Measurements from ENCODE around the gene DDN. TPM values are rescaled to one million over a fixed set of nuclear protein-coding genes. Genes with fewer than 3 reads are reported as not detected.

The DDN gene
- total and polyA plus RNA-seq, 2 donors (not counting 1 experiment from before 2014, with no cell fraction given): 0.10 to 0.75 TPM

DNA sequence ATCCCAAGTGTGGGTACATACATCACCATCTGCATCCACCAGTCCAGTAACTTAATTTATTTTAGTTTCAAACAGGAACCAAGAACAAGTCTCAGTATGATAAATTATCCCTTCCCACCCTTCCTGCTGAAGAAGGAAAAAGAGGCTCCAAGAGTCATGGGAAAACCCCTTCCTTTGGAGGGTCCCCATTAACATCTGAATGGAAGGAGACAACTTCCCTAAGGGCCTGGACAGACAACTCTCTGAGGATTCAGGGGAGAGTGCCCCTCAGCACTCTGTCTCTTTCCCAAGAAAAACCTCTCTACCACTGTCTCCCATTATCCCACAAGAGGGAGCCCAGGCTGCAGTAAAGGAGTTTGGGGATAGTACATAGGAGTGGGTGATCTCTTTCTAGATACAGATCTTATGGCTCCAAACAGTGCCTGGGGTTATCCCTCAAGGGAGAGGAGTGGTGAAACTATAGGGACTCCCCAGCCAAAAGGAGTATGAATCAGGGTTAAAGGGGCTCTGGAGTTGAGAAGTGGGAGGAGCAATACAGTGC lies 33.8 kb downstream of the DDN start:
- no peak overlapping the region for H3K4me3 ChIP-seq (ENCODE audit: control extremely low read depth in 1 of 5, extremely low read depth in 1 of 5, insufficient read depth in 1 of 5, low read depth in 2 of 5, low read length in 4 of 5)
- intact Hi-C loops (cut with micrococcal nuclease): no loop called here

DNA sequence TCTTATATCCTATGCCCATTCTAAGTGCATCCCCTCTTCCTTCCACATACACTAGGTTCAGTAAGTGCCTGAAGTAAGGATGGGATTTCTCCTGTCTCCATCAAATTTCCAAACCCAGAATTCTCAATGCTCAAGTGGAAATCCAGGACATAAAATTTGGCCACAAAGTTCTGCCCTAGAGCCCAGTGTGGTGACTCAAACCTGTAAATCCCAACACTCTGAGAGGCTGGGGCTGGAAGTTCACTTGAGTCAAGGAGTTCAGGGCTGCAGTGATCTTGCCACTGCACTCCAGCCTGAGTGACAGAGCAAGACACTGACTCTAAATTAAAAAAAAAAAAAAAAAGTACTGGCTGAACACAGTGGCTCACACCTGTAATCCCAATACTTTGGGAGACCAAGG lies 37.4 kb downstream of the DDN start:
- no peaks in the 10 kb centered on the region for H3K9me3 ChIP-seq (ENCODE audit: control extremely low read depth in 1 of 3, control insufficient read depth in 2 of 3, insufficient read depth in 1 of 3, low read length in 2 of 3)
- peaks cover 8 to 21% of the 10 kb centered on the region in 2 donors for H3K4me1 ChIP-seq (ENCODE audit: control insufficient read depth in 2 of 2, insufficient read depth in 2 of 2, low read length in 2 of 2)
- H3K4me2 ChIP-seq (replicated peaks; ENCODE audit: low read depth, low read length, poor library complexity, severe bottlenecking): no peak overlapping the region
- no peak for DNase-seq
- H3K79me2 ChIP-seq (ENCODE audit: control insufficient read depth, insufficient read depth, low read length): peaks cover 6% of the 10 kb centered on the region
- no peaks in the 10 kb centered on the region for H4K20me1 ChIP-seq (ENCODE audit: control insufficient read depth, insufficient read depth, low read length, poor library complexity, severe bottlenecking)
- H2AFZ ChIP-seq (ENCODE audit: insufficient read depth, low read depth, low read length, poor library complexity, severe bottlenecking): no peak overlapping the region
- POLR2A ChIA-PET: no interaction called here
- no peak overlapping the region for H3K4me3 Mint-ChIP-seq
- H3K9me3 Mint-ChIP-seq (ENCODE audit: insufficient read depth): no peaks in the 10 kb centered on the region
- no peak overlapping the region for H3K4me3 ChIP-seq (ENCODE audit: control extremely low read depth in 1 of 5, extremely low read depth in 1 of 5, insufficient read depth in 1 of 5, low read depth in 2 of 5, low read length in 4 of 5)
- intact Hi-C loops (cut with micrococcal nuclease): no loop called here
- H3K4me1 Mint-ChIP-seq: peaks cover 19% of the 10 kb centered on the region
- TF ChIP-seq EZH2 (IDR thresholded peaks at IDR 0.05; ENCODE audit: borderline replicate concordance, insufficient read depth, low read depth, low read length, poor library complexity, severe bottlenecking): no peak
- TF ChIP-seq, protein P1, sequence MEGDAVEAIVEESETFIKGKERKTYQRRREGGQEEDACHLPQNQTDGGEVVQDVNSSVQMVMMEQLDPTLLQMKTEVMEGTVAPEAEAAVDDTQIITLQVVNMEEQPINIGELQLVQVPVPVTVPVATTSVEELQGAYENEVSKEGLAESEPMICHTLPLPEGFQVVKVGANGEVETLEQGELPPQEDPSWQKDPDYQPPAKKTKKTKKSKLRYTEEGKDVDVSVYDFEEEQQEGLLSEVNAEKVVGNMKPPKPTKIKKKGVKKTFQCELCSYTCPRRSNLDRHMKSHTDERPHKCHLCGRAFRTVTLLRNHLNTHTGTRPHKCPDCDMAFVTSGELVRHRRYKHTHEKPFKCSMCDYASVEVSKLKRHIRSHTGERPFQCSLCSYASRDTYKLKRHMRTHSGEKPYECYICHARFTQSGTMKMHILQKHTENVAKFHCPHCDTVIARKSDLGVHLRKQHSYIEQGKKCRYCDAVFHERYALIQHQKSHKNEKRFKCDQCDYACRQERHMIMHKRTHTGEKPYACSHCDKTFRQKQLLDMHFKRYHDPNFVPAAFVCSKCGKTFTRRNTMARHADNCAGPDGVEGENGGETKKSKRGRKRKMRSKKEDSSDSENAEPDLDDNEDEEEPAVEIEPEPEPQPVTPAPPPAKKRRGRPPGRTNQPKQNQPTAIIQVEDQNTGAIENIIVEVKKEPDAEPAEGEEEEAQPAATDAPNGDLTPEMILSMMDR (IDR thresholded peaks at IDR 0.05): no peak
- CTCF ChIA-PET: interaction anchor here (1.2 kb wide), 1 partner anchor 16 kb away, joined by 3 read pairs; no protein-coding TSS in a partner anchor
- H3K27ac Mint-ChIP-seq: no peak overlapping the region
- H3K36me3 ChIP-seq (replicated peaks in 1 of 2; ENCODE audit: control extremely low read depth in 1 of 2, control insufficient read depth in 1 of 2, extremely low read depth in 1 of 2, insufficient read depth in 2 of 2, low read length in 1 of 2): no peaks in the 10 kb centered on the region
- no peak for ATAC-seq (ENCODE audit: low read depth)
- H3K27me3 Mint-ChIP-seq: no peaks in the 10 kb centered on the region
- H3K27ac ChIP-seq (ENCODE audit: low read length in 2 of 2): no peak overlapping the region
- no peak overlapping the region for H3K9ac ChIP-seq (ENCODE audit: low read length)
- peaks cover 0 to 3% (median 0%) of the 10 kb centered on the region in 4 experiments for H3K27me3 ChIP-seq (replicated peaks in 1 of 4; ENCODE audit: control extremely low read depth in 1 of 4, control insufficient read depth in 3 of 4, insufficient read depth in 4 of 4, low read length in 3 of 4)

More for the DNA sequence above, 33.8 kb downstream of the DDN start:
- Mint-ChIP-seq H3K27ac (no peak overlapping the region), H3K4me3 (no peak overlapping the region), H3K4me1 (peaks cover 19% of the 10 kb centered on the region), H3K9me3 (ENCODE audit: insufficient read depth) (no peaks in the 10 kb centered on the region), H3K27me3 (peaks cover under 1% of the 10 kb centered on the region)
- no peaks in the 10 kb centered on the region for H3K36me3 ChIP-seq (replicated peaks in 1 of 2; ENCODE audit: control extremely low read depth in 1 of 2, control insufficient read depth in 1 of 2, extremely low read depth in 1 of 2, insufficient read depth in 2 of 2, low read length in 1 of 2)
- DNase-seq (no peak), ATAC-seq (ENCODE audit: low read depth) (no peak)
- H2AFZ ChIP-seq (ENCODE audit: insufficient read depth, low read depth, low read length, poor library complexity, severe bottlenecking): no peak overlapping the region
- ChIA-PET CTCF (interaction anchor here (1.6 to 7.2 kb wide), 2 partner anchors 14 to 31 kb away, joined by 3 to 71 read pairs; partner anchors contain the start of gene WNT1), POLR2A (no interaction called here)
- no peaks in the 10 kb centered on the region for H3K79me2 ChIP-seq (ENCODE audit: control insufficient read depth, insufficient read depth, low read length)
- H4K20me1 ChIP-seq (ENCODE audit: control insufficient read depth, insufficient read depth, low read length, poor library complexity, severe bottlenecking): peaks cover 5% of the 10 kb centered on the region
- TF ChIP-seq, protein P1 (IDR thresholded peaks at IDR 0.05): no peak
- TF ChIP-seq EZH2 (IDR thresholded peaks at IDR 0.05; ENCODE audit: borderline replicate concordance, insufficient read depth, low read depth, low read length, poor library complexity, severe bottlenecking): no peak
- no peak overlapping the region for H3K4me2 ChIP-seq (replicated peaks; ENCODE audit: low read depth, low read length, poor library complexity, severe bottlenecking)
- no peak overlapping the region for H3K9ac ChIP-seq (ENCODE audit: low read length)
- peaks cover 0 to 10% (median 3%) of the 10 kb centered on the region in 4 experiments for H3K27me3 ChIP-seq (replicated peaks in 1 of 4; ENCODE audit: control extremely low read depth in 1 of 4, control insufficient read depth in 3 of 4, insufficient read depth in 4 of 4, low read length in 3 of 4)
- peaks cover 13 to 23% of the 10 kb centered on the region in 2 donors for H3K4me1 ChIP-seq (ENCODE audit: control insufficient read depth in 2 of 2, insufficient read depth in 2 of 2, low read length in 2 of 2)
- H3K27ac ChIP-seq (ENCODE audit: low read length in 2 of 2): no peak overlapping the region
- H3K9me3 ChIP-seq (ENCODE audit: control extremely low read depth in 1 of 3, control insufficient read depth in 2 of 3, insufficient read depth in 1 of 3, low read length in 2 of 3): peaks cover 0 to 4% (median 0%) of the 10 kb centered on the region in 3 donors

All from B cell (primary cell).